ENCODE measurements around the gene RNFT2. TPM values are rescaled to one million over a fixed set of nuclear protein-coding genes. Genes with fewer than 3 reads are reported as not detected.

Gene RNFT2
- total RNA-seq, 1 donor from 2014 or later: 20.0 TPM

- H3K27ac Mint-ChIP-seq (ENCODE audit: unreplicated experiment): no peak overlapping the region
- H3K27me3 Mint-ChIP-seq (ENCODE audit: unreplicated experiment): no peaks in the 10 kb centered on the region
- no peaks in the 10 kb centered on the region for H3K9me3 Mint-ChIP-seq (ENCODE audit: unreplicated experiment)
- H3K36me3 Mint-ChIP-seq (ENCODE audit: low read depth, unreplicated experiment): no peaks in the 10 kb centered on the region
- TF ChIP-seq, protein P1, sequence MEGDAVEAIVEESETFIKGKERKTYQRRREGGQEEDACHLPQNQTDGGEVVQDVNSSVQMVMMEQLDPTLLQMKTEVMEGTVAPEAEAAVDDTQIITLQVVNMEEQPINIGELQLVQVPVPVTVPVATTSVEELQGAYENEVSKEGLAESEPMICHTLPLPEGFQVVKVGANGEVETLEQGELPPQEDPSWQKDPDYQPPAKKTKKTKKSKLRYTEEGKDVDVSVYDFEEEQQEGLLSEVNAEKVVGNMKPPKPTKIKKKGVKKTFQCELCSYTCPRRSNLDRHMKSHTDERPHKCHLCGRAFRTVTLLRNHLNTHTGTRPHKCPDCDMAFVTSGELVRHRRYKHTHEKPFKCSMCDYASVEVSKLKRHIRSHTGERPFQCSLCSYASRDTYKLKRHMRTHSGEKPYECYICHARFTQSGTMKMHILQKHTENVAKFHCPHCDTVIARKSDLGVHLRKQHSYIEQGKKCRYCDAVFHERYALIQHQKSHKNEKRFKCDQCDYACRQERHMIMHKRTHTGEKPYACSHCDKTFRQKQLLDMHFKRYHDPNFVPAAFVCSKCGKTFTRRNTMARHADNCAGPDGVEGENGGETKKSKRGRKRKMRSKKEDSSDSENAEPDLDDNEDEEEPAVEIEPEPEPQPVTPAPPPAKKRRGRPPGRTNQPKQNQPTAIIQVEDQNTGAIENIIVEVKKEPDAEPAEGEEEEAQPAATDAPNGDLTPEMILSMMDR (IDR thresholded peaks at IDR 0.05; ENCODE audit: unreplicated experiment): no peak
- no peak overlapping the region for H3K4me3 Mint-ChIP-seq (ENCODE audit: unreplicated experiment)
- no peak for DNase-seq (ENCODE audit: low spot score)
- no peaks in the 10 kb centered on the region for H3K4me1 Mint-ChIP-seq (ENCODE audit: unreplicated experiment)
Measured at GRCh38 chr12:116901612-116902011, 163.5 kb downstream of the RNFT2 start.

Other genes starting within 250 kb of the RNFT2 start
- gene MAP1LC3B2, start 178.9 kb upstream of the RNFT2 start, total RNA-seq (ENCODE audit: unreplicated experiment): not detected
- gene SPRING1, start 246 bp upstream of the RNFT2 start, total RNA-seq (ENCODE audit: unreplicated experiment): 73.8 TPM
- 0.10 TPM for gene HRK, start 143.1 kb downstream of the RNFT2 start, total RNA-seq (ENCODE audit: unreplicated experiment)
- gene FBXW8, start 172.6 kb downstream of the RNFT2 start, total RNA-seq (ENCODE audit: unreplicated experiment): 17.8 TPM

Data from endothelial cell (in vitro differentiated cells).